K562 (cell line): ENCODE results near the gene DRC1. TPM values are rescaled to one million over a fixed set of nuclear protein-coding genes. Genes with fewer than 3 reads are reported as not detected.

Source experiments
- AFF4 ChIP-seq: sonication (generic); formaldehyde crosslinking; IDR thresholded peaks from 2 replicates; pipeline ENCODE4 v1.8.0; 2023; ENCODE audit warnings: mild to moderate bottlenecking, missing genetic modification reagents
- CCNT2 ChIP-seq: IDR thresholded peaks from 2 replicates; pipeline ENCODE4 v1.6.1; 2011; ENCODE audit warnings: borderline replicate concordance, low read depth, mild to moderate bottlenecking, moderate library complexity, mixed read lengths, low read length; ENCODE audit not compliant: insufficient read length; ENCODE audit errors: extremely low read depth
- CTBP1 ChIP-seq: fragments of 450-650 bp; IDR thresholded peaks from 2 replicates; pipeline ENCODE4 v1.6.1; 2016; ENCODE audit warnings: borderline replicate concordance
- E2F6 ChIP-seq, 2 experiments: IDR thresholded peaks; 2 replicates each; pipeline ENCODE4 v1.6.1; 2011; ENCODE audit warnings: borderline replicate concordance in 1 of 2, control low read depth in 1 of 2, low read depth in 1 of 2, low read length in 1 of 2, mild to moderate bottlenecking in 1 of 2, mixed read lengths in 1 of 2, moderate library complexity in 1 of 2; ENCODE audit not compliant: insufficient read depth in 1 of 2, insufficient read length in 1 of 2, poor library complexity in 1 of 2, severe bottlenecking in 1 of 2; ENCODE audit errors: extremely low read depth in 1 of 2
- ESRRB ChIP-seq: fragments of 250-450 bp; sonication (Bioruptor Pico); IDR thresholded peaks from 2 replicates; pipeline ENCODE4 v1.5.0; 2020; ENCODE audit warnings: mild to moderate bottlenecking, moderate library complexity, borderline replicate concordance
- GTF2E2 ChIP-seq: fragments of 200-800 bp; sonication (Bioruptor generic); IDR thresholded peaks from 2 replicates; pipeline ENCODE4 v1.6.1; 2016; ENCODE audit warnings: missing genetic modification characterization, missing compliant biosample characterization
- KLF13 ChIP-seq: fragments of 450-650 bp; IDR thresholded peaks from 2 replicates; pipeline ENCODE4 v1.6.1; 2016; ENCODE audit warnings: missing genetic modification characterization, low read depth, mild to moderate bottlenecking, missing compliant biosample characterization, moderate library complexity, borderline replicate concordance
- L3MBTL2 ChIP-seq: fragments of 450-650 bp; IDR thresholded peaks from 2 replicates; pipeline ENCODE4 v1.6.1; 2016; ENCODE audit warnings: mild to moderate bottlenecking, moderate library complexity
- LEF1 ChIP-seq: fragments of 450-650 bp; IDR thresholded peaks from 2 replicates; pipeline ENCODE4 v1.6.1; 2016; ENCODE audit warnings: mild to moderate bottlenecking
- MCM2 ChIP-seq: fragments of 450-650 bp; IDR thresholded peaks from 2 replicates; pipeline ENCODE4 v1.6.1; 2017; ENCODE audit warnings: low read depth, mild to moderate bottlenecking
- NBN ChIP-seq: fragments of 450-650 bp; IDR thresholded peaks from 2 replicates; pipeline ENCODE4 v1.6.1; 2016; ENCODE audit warnings: low read depth, mild to moderate bottlenecking
- PHF8 ChIP-seq: fragments of 200-600 bp; sonication (generic); IDR thresholded peaks from 2 replicates; pipeline ENCODE4 v1.6.1; 2012; ENCODE audit warnings: mixed run types, mild to moderate bottlenecking, inconsistent platforms, low read length, moderate library complexity, borderline replicate concordance
- POU5F1 ChIP-seq: fragments of 150-350 bp; IDR thresholded peaks from 2 replicates; pipeline ENCODE4 v1.6.1; 2014; ENCODE audit warnings: borderline replicate concordance, low read length, low read depth, mild to moderate bottlenecking; ENCODE audit not compliant: partially characterized antibody
- RCOR1 ChIP-seq, 2 experiments: IDR thresholded peaks; 2 replicates each; pipeline ENCODE4 v1.6.1; 2012; ENCODE audit warnings: low read depth in 2 of 2, low read length in 2 of 2, borderline replicate concordance in 1 of 2, improper control_type of control experiment in 1 of 2
- RFX1 ChIP-seq: fragments of 450-650 bp; IDR thresholded peaks from 2 replicates; pipeline ENCODE4 v1.6.1; 2016; ENCODE audit warnings: mild to moderate bottlenecking, moderate library complexity
- ZBTB17 ChIP-seq: fragments of 450-650 bp; formaldehyde crosslinking; IDR thresholded peaks from 2 replicates; pipeline ENCODE4 v1.4.0; 2020; ENCODE audit warnings: mild to moderate bottlenecking
- ZBTB33 ChIP-seq: sonication (generic); formaldehyde crosslinking; IDR thresholded peaks from 2 replicates; pipeline ENCODE4 v1.8.1; 2023; ENCODE audit warnings: mild to moderate bottlenecking, missing genetic modification reagents
- ZNF121 ChIP-seq: sonication (generic); formaldehyde crosslinking; conservative IDR thresholded peaks from 2 replicates; pipeline ENCODE4 v1.8.0; 2022; ENCODE audit warnings: missing genetic modification reagents
- ZZZ3 ChIP-seq: fragments of 450-650 bp; IDR thresholded peaks from 2 replicates; pipeline ENCODE4 v1.6.1; 2016; ENCODE audit warnings: antibody characterized with exemption, mild to moderate bottlenecking, moderate library complexity
- polyA plus RNA-seq, 8 experiments: library from polyadenylated mRNA; depleted of rRNA in 4 of 8; stranded (reverse) in 5 of 8; unstranded in 3 of 8; fragments of >200 nt; fragmentation: Nextera tagmentation in 2 of 8; fragmentation: Illumina TruSeq in 1 of 8; extraction: Ambion mirVana in 2 of 8; extraction: Trizol in 1 of 8; gene quantifications; 2 replicates each; pipeline versions ENCODE4 v1.2.1 to v1.2.3, GENCODE V29; 2011 to 2014; ENCODE audit warnings: inconsistent platforms in 1 of 8, missing spikeins in 1 of 8
- total RNA-seq, 7 experiments: library from RNA; depleted of rRNA in 6 of 7; stranded (reverse); fragments of >200 nt in 6 of 7; fragmentation: Illumina TruSeq in 2 of 7; extraction: Trizol in 2 of 7; gene quantifications; 2 replicates each; pipeline versions ENCODE4 v1.2.1 to v1.2.3, GENCODE V29; 2011 to 2021; ENCODE audit warnings: low replicate concordance in 1 of 7

Gene DRC1
- total and polyA plus RNA-seq, 9 of the 15 experiments (the other 6 are each of a cell fraction or from before 2014, with no cell fraction given), result 0.07 to 0.10 TPM; not detected in 7

GRCh38 chr2:26503231-26503880 is 101.6 kb downstream of the DRC1 start (continued):
- TF ChIP-seq RCOR1 (IDR thresholded peaks at IDR 0.05; ENCODE audit: borderline replicate concordance in 1 of 2, low read depth in 2 of 2, low read length in 2 of 2) (peak in 1 of 2 experiments; percentile 79; a peak in 2 of 4 replicates), ZBTB17 (CRISPR knock-in tag) (0 out of 2 replicates have a peak, but pooled peaks have one; percentile 9), POU5F1 (no peak), PHF8 (peak; percentile 82; the same call in 1 of the 2 replicates), RFX1 (no peak), ZBTB33 (CRISPR knock-in tag) (peak; percentile 90), L3MBTL2 (peak; percentile 98), LEF1 (0 out of 2 replicates have a peak, but pooled peaks have one; percentile 24), NBN (peak; percentile 77), AFF4 (peak; percentile 58; the same call in 1 of the 2 replicates), MCM2 (no peak), KLF13 (tag) (peak; percentile 72; the same call in 1 of the 2 replicates), CTBP1 (peak; percentile 98), GTF2E2 (tag) (0 out of 2 replicates have a peak, but pooled peaks have one; percentile 23), ESRRB (CRISPR knock-in tag) (no peak), E2F6 (IDR thresholded peaks at IDR 0.05; ENCODE audit: borderline replicate concordance in 1 of 2, extremely low read depth in 1 of 2, insufficient read depth in 1 of 2, insufficient read length in 1 of 2, low read depth in 1 of 2, low read length in 1 of 2, poor library complexity in 1 of 2, severe bottlenecking in 1 of 2) (peak; percentile 93 to 96), CCNT2 (peak; percentile 11), ZNF121 (CRISPR knock-in tag) (no peak), ZZZ3 (0 out of 2 replicates have a peak, but pooled peaks have one; percentile 76)
